T-cell (primary cell): ENCODE measurements around the gene NKAIN2. TPM values are rescaled to one million over a fixed set of nuclear protein-coding genes. Genes with fewer than 3 reads are reported as not detected.

Experiments used
- ATAC-seq, 4 experiments: fragments of 200-7000 bp in 3 of 4; fragments of 150-1000 bp in 1 of 4; cut with Tn5 transposase; replicated peaks in 1 of 4; 1 replicate in 3 of 4; 2 replicates in 1 of 4; pipeline ENCODE4 v1.10.0; 2021; ENCODE audit warnings: moderate library complexity in 3 of 4, mild to moderate bottlenecking in 2 of 4, moderate number of reproducible peaks in 1 of 4
- CTCF ChIA-PET, 2 donors: fragments of 300-600 bp; sonication (Branson Sonifier 250); formaldehyde crosslinking; loops; one replicate each; lab custom pipeline; 2022; ENCODE audit warnings: antibody characterized with exemption in 2 of 2; lab: Charles Lee
- POLR2A ChIA-PET, 2 donors: fragments of 300-600 bp; sonication (Branson Sonifier 250); formaldehyde crosslinking; loops; one replicate each; lab custom pipeline; 2022; ENCODE audit warnings: antibody characterized with exemption in 2 of 2; lab: Charles Lee
- DNase-seq, 35 experiments: peaks; one replicate each; pipeline versions ENCODE4 v3.0.0 to v3.0.0-alpha.2; 2013 to 2023
- H3K27ac ChIP-seq: one replicate; pipeline ENCODE4 v1.5.1; 2013; ENCODE audit warnings: low read length
- H3K27me3 ChIP-seq, 2 experiments: replicated peaks in 1 of 2; 1 replicate in 1 of 2; 2 replicates in 1 of 2; pipeline versions ENCODE4 v1.6.1 to v1.7.0; 2013; ENCODE audit warnings: low read length in 1 of 2, mixed read lengths in 1 of 2; ENCODE audit not compliant: control insufficient read depth in 2 of 2, insufficient read depth in 2 of 2; ENCODE audit errors: extremely low read depth in 1 of 2
- H3K36me3 ChIP-seq, 2 donors: 1 replicate in 1 of 2; 2 replicates in 1 of 2; pipeline versions ENCODE4 v1.6.1 to v1.7.0; 2013; ENCODE audit warnings: low read length in 1 of 2; ENCODE audit not compliant: control insufficient read depth in 2 of 2, insufficient read depth in 1 of 2; ENCODE audit errors: extremely low read depth in 1 of 2
- H3K4me1 ChIP-seq, 2 experiments: 1 replicate in 1 of 2; 2 replicates in 1 of 2; pipeline versions ENCODE4 v1.6.1 to v1.7.0; 2013; ENCODE audit warnings: low read length in 2 of 2, mixed read lengths in 1 of 2; ENCODE audit not compliant: insufficient read depth in 2 of 2, control insufficient read depth in 1 of 2; ENCODE audit errors: extremely low read depth in 1 of 2
- H3K4me3 ChIP-seq, 2 donors: 1 replicate in 1 of 2; 2 replicates in 1 of 2; pipeline versions ENCODE4 v1.5.1 to v1.7.0; 2013; ENCODE audit warnings: mild to moderate bottlenecking in 2 of 2, low read length in 1 of 2, moderate library complexity in 1 of 2; ENCODE audit not compliant: control insufficient read depth in 1 of 2; ENCODE audit errors: extremely low read depth in 1 of 2
- H3K9me3 ChIP-seq: 2 replicates; pipeline ENCODE4 v1.7.0; 2013
- H3K27ac Mint-ChIP-seq, 2 donors: one replicate each; pipeline ENCODE4 v1.8.0; 2020 to 2021; ENCODE audit warnings: mild to moderate bottlenecking in 2 of 2, mixed read lengths in 2 of 2
- H3K27me3 Mint-ChIP-seq, 2 donors: one replicate each; pipeline ENCODE4 v1.8.0; 2021 to 2022; ENCODE audit warnings: mixed read lengths in 2 of 2
- H3K36me3 Mint-ChIP-seq: one replicate; pipeline ENCODE4 v1.8.0; 2021; ENCODE audit warnings: mixed read lengths
- H3K4me1 Mint-ChIP-seq, 3 donors: one replicate each; pipeline ENCODE4 v1.8.0; 2020 to 2022; ENCODE audit warnings: mixed read lengths in 3 of 3, mild to moderate bottlenecking in 1 of 3
- H3K4me3 Mint-ChIP-seq, 3 donors: one replicate each; pipeline ENCODE4 v1.8.0; 2020 to 2022; ENCODE audit warnings: mild to moderate bottlenecking in 3 of 3, mixed read lengths in 3 of 3, moderate library complexity in 3 of 3
- H3K9me3 Mint-ChIP-seq, 3 donors: one replicate each; pipeline ENCODE4 v1.8.0; 2020 to 2022; ENCODE audit warnings: mixed read lengths in 3 of 3
- WGBS: methylation state at CpG from one replicate; pipeline ENCODE4 v1.1.5; 2013; ENCODE audit warnings: missing lambda C conversion rate; ENCODE audit not compliant: insufficient coverage; 5-methylcytosine and 5-hydroxymethylcytosine counted together
- total RNA-seq, 35 experiments: library from RNA in 6 of 35; stranded (reverse) in 6 of 35; fragments of 120-200 nt in 1 of 35; gene quantifications; one replicate each; pipeline versions ENCODE4 v1.2.1 to v1.2.4 and lab custom pipeline; 2013 to 2026

NKAIN2 gene
- total RNA-seq, 5 donors from 2014 or later (not counting 1 experiment from before 2014, with no cell fraction given): 0.13 TPM; not detected in 4

GRCh38 chr6:124613031-124613430 lies 809.4 kb downstream of the NKAIN2 start:
- Mint-ChIP-seq H3K4me3 (no peak overlapping the region), H3K27ac (no peak overlapping the region), H3K36me3 (no peaks in the 10 kb centered on the region), H3K9me3 (peaks cover 3 to 5% (median 4%) of the 10 kb centered on the region in 3 donors), H3K27me3 (no peaks in the 10 kb centered on the region), H3K4me1 (no peaks in the 10 kb centered on the region)
- Histone ChIP-seq H3K27me3 (no peaks in the 10 kb centered on the region), H3K4me1 (no peaks in the 10 kb centered on the region), H3K36me3 (no peaks in the 10 kb centered on the region), H3K27ac (no peak overlapping the region), H3K9me3 (no peaks in the 10 kb centered on the region), H3K4me3 (no peak overlapping the region)
- ChIA-PET POLR2A (no interaction called here), CTCF (interaction anchor here in 1 of 2 donors (0.5 kb wide), 1 partner anchor 98 kb away, joined by 3 read pairs; no protein-coding TSS in a partner anchor)
- no CpG with 5 or more reads among the region's 2 CpGs for WGBS
- DNase-seq (no peak), ATAC-seq (no peak)

- Mint-ChIP-seq H3K4me1 (no peaks in the 10 kb centered on the region), H3K9me3 (no peaks in the 10 kb centered on the region), H3K27ac (no peak overlapping the region), H3K36me3 (no peaks in the 10 kb centered on the region), H3K27me3 (no peaks in the 10 kb centered on the region), H3K4me3 (no peak overlapping the region)
- H3K27me3 ChIP-seq: no peaks in the 10 kb centered on the region
- no peaks in the 10 kb centered on the region for H3K36me3 ChIP-seq
- no peak for DNase-seq
- ChIA-PET CTCF (no interaction called here), POLR2A (no interaction called here)
- no peaks in the 10 kb centered on the region for H3K9me3 ChIP-seq
- no peak overlapping the region for H3K27ac ChIP-seq
- no peak for ATAC-seq
- H3K4me3 ChIP-seq: no peak overlapping the region
- no peaks in the 10 kb centered on the region for H3K4me1 ChIP-seq
- WGBS: 100% methylated on average over 1 of the region's 5 CpGs
Measured at GRCh38 chr6:124622351-124622750, 818.7 kb downstream of the NKAIN2 start.

GRCh38 chr6:124633655-124634054 lies 830.0 kb downstream of the NKAIN2 start:
- Mint-ChIP-seq H3K4me3 (no peak overlapping the region), H3K27ac (no peak overlapping the region), H3K4me1 (no peaks in the 10 kb centered on the region), H3K9me3 (peaks cover 6 to 19% (median 8%) of the 10 kb centered on the region in 3 donors), H3K36me3 (no peaks in the 10 kb centered on the region), H3K27me3 (no peaks in the 10 kb centered on the region)
- CTCF ChIA-PET: no interaction called here
- no peaks in the 10 kb centered on the region for H3K4me1 ChIP-seq
- ATAC-seq (no peak), DNase-seq (no peak)
- WGBS: 62% methylated on average over 1 of the region's 3 CpGs
- H3K27ac ChIP-seq: no peak overlapping the region
- POLR2A ChIA-PET: no interaction called here
- H3K4me3 ChIP-seq: no peak overlapping the region
- H3K9me3 ChIP-seq: no peaks in the 10 kb centered on the region
- no peaks in the 10 kb centered on the region for H3K36me3 ChIP-seq
- H3K27me3 ChIP-seq: no peaks in the 10 kb centered on the region

GRCh38 chr6:124640432-124640831 lies 836.8 kb downstream of the NKAIN2 start:
- H3K4me3 Mint-ChIP-seq: no peak overlapping the region
- H3K27me3 ChIP-seq: no peaks in the 10 kb centered on the region
- H3K27ac ChIP-seq: no peak overlapping the region
- DNase-seq (no peak), ATAC-seq (no peak)
- H3K27ac Mint-ChIP-seq: no peak overlapping the region
- H3K27me3 Mint-ChIP-seq: no peaks in the 10 kb centered on the region
- no peaks in the 10 kb centered on the region for H3K36me3 Mint-ChIP-seq
- peaks cover 7 to 15% (median 8%) of the 10 kb centered on the region in 3 donors for H3K9me3 Mint-ChIP-seq
- H3K9me3 ChIP-seq: no peaks in the 10 kb centered on the region
- no peaks in the 10 kb centered on the region for H3K36me3 ChIP-seq
- CTCF ChIA-PET: no interaction called here
- H3K4me1 ChIP-seq: no peaks in the 10 kb centered on the region
- POLR2A ChIA-PET: no interaction called here
- H3K4me1 Mint-ChIP-seq: no peaks in the 10 kb centered on the region
- H3K4me3 ChIP-seq: no peak overlapping the region
- no CpG with 5 or more reads among the region's 4 CpGs for WGBS

GRCh38 chr6:124655866-124656265 lies 852.2 kb downstream of the NKAIN2 start:
- Histone ChIP-seq H3K4me1 (no peaks in the 10 kb centered on the region), H3K27me3 (no peaks in the 10 kb centered on the region), H3K9me3 (no peaks in the 10 kb centered on the region), H3K27ac (no peak overlapping the region), H3K36me3 (no peaks in the 10 kb centered on the region), H3K4me3 (no peak overlapping the region)
- no peaks in the 10 kb centered on the region for H3K4me1 Mint-ChIP-seq
- DNase-seq: no peak
- H3K36me3 Mint-ChIP-seq: no peaks in the 10 kb centered on the region
- H3K4me3 Mint-ChIP-seq: no peak overlapping the region
- no peak overlapping the region for H3K27ac Mint-ChIP-seq
- WGBS: no CpG with 5 or more reads among the region's 1 CpG
- H3K9me3 Mint-ChIP-seq: peaks cover 0 to 3% (median 0%) of the 10 kb centered on the region in 3 donors
- no peaks in the 10 kb centered on the region for H3K27me3 Mint-ChIP-seq
- POLR2A ChIA-PET: no interaction called here
- ATAC-seq: no peak
- CTCF ChIA-PET: no interaction called here

GRCh38 chr6:124658053-124658452 lies 854.4 kb downstream of the NKAIN2 start:
- Histone ChIP-seq H3K9me3 (no peaks in the 10 kb centered on the region), H3K36me3 (no peaks in the 10 kb centered on the region), H3K4me1 (no peaks in the 10 kb centered on the region), H3K4me3 (no peak overlapping the region), H3K27ac (no peak overlapping the region), H3K27me3 (no peaks in the 10 kb centered on the region)
- ATAC-seq (no peak), DNase-seq (no peak)
- Mint-ChIP-seq H3K27ac (no peak overlapping the region), H3K36me3 (no peaks in the 10 kb centered on the region), H3K4me1 (no peaks in the 10 kb centered on the region), H3K4me3 (no peak overlapping the region), H3K9me3 (peaks cover 0 to 2% (median 0%) of the 10 kb centered on the region in 3 donors), H3K27me3 (no peaks in the 10 kb centered on the region)
- POLR2A ChIA-PET: interaction anchor here in 1 of 2 donors (0.6 kb wide), 1 partner anchor 352 kb away, joined by 3 read pairs; no protein-coding TSS in a partner anchor
- CTCF ChIA-PET: interaction anchor here in 1 of 2 donors (0.7 kb wide), 1 partner anchor 284 kb away, joined by 3 read pairs; no protein-coding TSS in a partner anchor
- 60% methylated on average over 1 of the region's 8 CpGs for WGBS

- CTCF ChIA-PET: no interaction called here
- H3K36me3 Mint-ChIP-seq: no peaks in the 10 kb centered on the region
- H3K4me3 Mint-ChIP-seq: no peak overlapping the region
- Histone ChIP-seq H3K36me3 (no peaks in the 10 kb centered on the region), H3K4me3 (no peak overlapping the region), H3K4me1 (no peaks in the 10 kb centered on the region), H3K9me3 (no peaks in the 10 kb centered on the region), H3K27ac (no peak overlapping the region), H3K27me3 (no peaks in the 10 kb centered on the region)
- H3K27me3 Mint-ChIP-seq: no peaks in the 10 kb centered on the region
- no peak for DNase-seq
- H3K9me3 Mint-ChIP-seq: no peaks in the 10 kb centered on the region
- no peaks in the 10 kb centered on the region for H3K4me1 Mint-ChIP-seq
- no peak for ATAC-seq
- no CpG with 5 or more reads among the region's 1 CpG for WGBS
- POLR2A ChIA-PET: no interaction called here
- no peak overlapping the region for H3K27ac Mint-ChIP-seq
Measured at GRCh38 chr6:124659427-124659826, 855.8 kb downstream of the NKAIN2 start.
